ENCODE data around the gene MAPK1. TPM values are rescaled to one million over a fixed set of nuclear protein-coding genes. Genes with fewer than 3 reads are reported as not detected.

Gene MAPK1
- total RNA-seq, 2 donors from 2014 or later, result 107 to 154 TPM

Other genes starting within 250 kb of the MAPK1 start
- 10 to 100 TPM; 39.7 to 48.8 TPM for gene YDJC, start 237.6 kb downstream of the MAPK1 start, total RNA-seq
- gene CCDC116, start 234.9 kb downstream of the MAPK1 start, total RNA-seq, result under 1 TPM; 0.22 to 0.51 TPM
- gene SDF2L1, start 225.3 kb downstream of the MAPK1 start, total RNA-seq, result 10 to 100 TPM; 22.8 to 29.9 TPM
- gene PPIL2, start 201.6 kb downstream of the MAPK1 start, total RNA-seq, result 10 to 100 TPM; 36.4 to 39.5 TPM
- 1 to 10 TPM; 2.5 to 4.4 TPM for gene YPEL1, start 131.9 kb downstream of the MAPK1 start, total RNA-seq
- 10 to 100 TPM; 13.0 to 21.8 TPM for gene PPM1F, start 85.2 kb upstream of the MAPK1 start, total RNA-seq
- 10 to 100 TPM; 29.6 to 33.2 TPM for gene TOP3B, start 115.1 kb upstream of the MAPK1 start, total RNA-seq